GM23248 (cell line): Measurements from ENCODE around the gene GLS.

Experiments used
- EZH2 ChIP-seq: fragments of 200-600 bp; sonication (generic); IDR thresholded peaks from 2 replicates; pipeline ENCODE4 v1.6.1; 2018; ENCODE audit warnings: antibody characterized with exemption, mild to moderate bottlenecking; ENCODE audit not compliant: insufficient read depth, poor library complexity, severe bottlenecking
- EZH2phosphoT487 ChIP-seq: fragments of 200-600 bp; sonication (generic); IDR thresholded peaks from 2 replicates; pipeline ENCODE4 v1.6.1; 2018; ENCODE audit warnings: antibody characterized with exemption, moderate library complexity, mild to moderate bottlenecking, low read depth; ENCODE audit not compliant: insufficient read depth

- TF ChIP-seq EZH2phosphoT487 (no peak), EZH2 (no peak)
Observed at GRCh38 chr2:190882856-190883582, 2.4 kb downstream of the GLS start.
